ENCODE measurements around the gene ENDOU.

GRCh38 chr12:47721431-47721973 is 3.8 kb downstream of the ENDOU start:
- no peak for TF ChIP-seq CTCF (IDR thresholded peaks at IDR 0.05)
- no peak for TF ChIP-seq POLR2A (IDR thresholded peaks at IDR 0.05)
